HCT116 (cell line): Measurements from ENCODE around the gene TMEM154. TPM values are rescaled to one million over a fixed set of nuclear protein-coding genes. Genes with fewer than 3 reads are reported as not detected.

ENCODE experiments used
- ATAC-seq: fragments of 200-7000 bp; cut with Tn5 transposase; 2 replicates; pipeline ENCODE4 v1.9.1; 2020; ENCODE audit warnings: mild to moderate bottlenecking, moderate library complexity
- BruUV-seq: library from RNA; stranded (reverse); fragments of 400-500 nt; replicated peaks from 2 replicates; lab custom pipeline; 2021; lab: Mats Ljungman, UMichigan
- CTCF ChIA-PET: fragments of 300-600 bp; sonication (Branson Sonifier 250); formaldehyde crosslinking; loops from one replicate; lab custom pipeline; 2021; ENCODE audit warnings: antibody characterized with exemption; lab: Charles Lee
- POLR2A ChIA-PET: fragments of 300-600, 350-600 bp; sonication (Branson Sonifier 250); formaldehyde crosslinking; loops from one replicate; lab custom pipeline; 2021; ENCODE audit warnings: antibody characterized with exemption; lab: Charles Lee
- RAD21 ChIA-PET, 2 experiments: fragments of 300-600 bp; sonication (Branson Sonifier 250); formaldehyde crosslinking; loops; one replicate each; lab custom pipeline; 2023; ENCODE audit warnings: low total read pairs in 2 of 2; ENCODE audit not compliant: uncharacterized antibody in 2 of 2, unreplicated experiment in 2 of 2, low non-redundant PET in 1 of 2; lab: Charles Lee
- DNase-seq: peaks from one replicate; pipeline ENCODE4 v3.0.0-alpha.2; 2010; ENCODE audit warnings: low read depth, low spot score
- H2AFZ ChIP-seq: fragments of 200-600 bp; shearing (Covaris generic), sonication (generic); 2 replicates; pipeline ENCODE4 v1.6.1; 2017; ENCODE audit warnings: low read depth, mixed run types, mixed read lengths, antibody characterized with exemption, low read length; ENCODE audit not compliant: poor library complexity, severe bottlenecking
- H3K27ac ChIP-seq: 2 replicates; pipeline ENCODE4 v1.5.1; 2012; ENCODE audit warnings: low read depth, low read length
- H3K27me3 ChIP-seq: fragments of 200-600 bp; sonication (generic); 2 replicates; pipeline ENCODE4 v1.6.1; 2016; ENCODE audit warnings: mixed run types, low read length, mixed read lengths; ENCODE audit not compliant: insufficient read depth
- H3K36me3 ChIP-seq, 2 experiments: fragments of 200-500 bp in 1 of 2; fragments of 200-600 bp in 1 of 2; sonication (Bioruptor generic) in 1 of 2; sonication (generic) in 1 of 2; 2 replicates each; pipeline versions ENCODE4 v1.5.1 to v1.6.1; 2014 to 2016; ENCODE audit warnings: low read length in 2 of 2, inconsistent platforms in 1 of 2, mixed read lengths in 1 of 2, mixed run types in 1 of 2; ENCODE audit not compliant: insufficient read depth in 2 of 2, control insufficient read depth in 1 of 2
- H3K4me1 ChIP-seq, 2 experiments: fragments of 200-600 bp in 1 of 2; sonication (generic) in 1 of 2; 2 replicates each; pipeline versions ENCODE4 v1.5.1 to v1.6.1; 2012 to 2017; ENCODE audit warnings: low read length in 2 of 2, inconsistent platforms in 1 of 2, mild to moderate bottlenecking in 1 of 2, mixed read lengths in 1 of 2, mixed run types in 1 of 2, moderate library complexity in 1 of 2; ENCODE audit not compliant: insufficient read depth in 2 of 2, control insufficient read depth in 1 of 2
- H3K4me2 ChIP-seq: fragments of 200-600 bp; sonication (generic); 2 replicates; pipeline ENCODE4 v1.6.1; 2017; ENCODE audit warnings: mixed run types, low read length, mixed read lengths
- H3K4me3 ChIP-seq, 2 experiments: fragments of 200-600 bp in 1 of 2; sonication (generic) in 1 of 2; replicated peaks in 1 of 2; 2 replicates each; pipeline ENCODE4 v1.5.1; 2011 to 2016; ENCODE audit warnings: low read length in 2 of 2, control low read depth in 1 of 2, low read depth in 1 of 2, mild to moderate bottlenecking in 1 of 2, mixed read lengths in 1 of 2, mixed run types in 1 of 2
- H3K79me2 ChIP-seq: fragments of 200-600 bp; sonication (generic); 2 replicates; pipeline ENCODE4 v1.6.1; 2017; ENCODE audit warnings: mild to moderate bottlenecking, mixed run types, low read length, moderate library complexity, mixed read lengths; ENCODE audit not compliant: insufficient read depth
- H3K9ac ChIP-seq: fragments of 200-600 bp; sonication (generic); 2 replicates; pipeline ENCODE4 v1.6.1; 2016; ENCODE audit warnings: low read length, mixed read lengths
- H3K9me2 ChIP-seq: fragments of 200-600 bp; sonication (generic), shearing (Covaris generic); 2 replicates; pipeline ENCODE4 v1.6.1; 2017; ENCODE audit warnings: mixed run types, mild to moderate bottlenecking, moderate library complexity; ENCODE audit not compliant: insufficient read depth
- H3K9me3 ChIP-seq, 2 experiments: fragments of 200-500 bp in 1 of 2; fragments of 200-600 bp in 1 of 2; sonication (Bioruptor generic) in 1 of 2; sonication (generic) in 1 of 2; 2 replicates each; pipeline ENCODE4 v1.6.1; 2014 to 2017; ENCODE audit warnings: low read length in 2 of 2, mixed read lengths in 2 of 2, inconsistent platforms in 1 of 2, low read depth in 1 of 2, mild to moderate bottlenecking in 1 of 2, mixed run types in 1 of 2, moderate library complexity in 1 of 2; ENCODE audit not compliant: control insufficient read depth in 1 of 2, insufficient read depth in 1 of 2
- H4K20me1 ChIP-seq: fragments of 200-600 bp; sonication (generic), shearing (Covaris generic); 2 replicates; pipeline ENCODE4 v1.6.1; 2017; ENCODE audit warnings: mixed run types, mild to moderate bottlenecking, moderate library complexity; ENCODE audit not compliant: insufficient read depth
- CEBPB ChIP-seq: IDR thresholded peaks from 2 replicates; pipeline ENCODE4 v1.6.1; 2012; ENCODE audit warnings: low read depth
- ELF1 ChIP-seq: IDR thresholded peaks from 2 replicates; pipeline ENCODE4 v1.6.1; 2012; ENCODE audit warnings: low read depth, borderline replicate concordance
- EZH2phosphoT487 ChIP-seq: fragments of 200-600 bp; IDR thresholded peaks from 2 replicates; pipeline ENCODE4 v1.6.1; 2018; ENCODE audit warnings: antibody characterized with exemption, borderline replicate concordance
- FOSL1 ChIP-seq: IDR thresholded peaks from 2 replicates; pipeline ENCODE4 v1.6.1; 2012; ENCODE audit warnings: low read depth
- SIN3A ChIP-seq: IDR thresholded peaks from 2 replicates; pipeline ENCODE4 v1.6.1; 2012; ENCODE audit warnings: low read depth
- SP1 ChIP-seq: IDR thresholded peaks from 2 replicates; pipeline ENCODE4 v1.6.1; 2012; ENCODE audit warnings: low read depth
- SRF ChIP-seq: IDR thresholded peaks from 2 replicates; pipeline ENCODE4 v1.6.1; 2012; ENCODE audit warnings: low read depth
- YY1 ChIP-seq: IDR thresholded peaks from 2 replicates; pipeline ENCODE4 v1.6.1; 2011; ENCODE audit warnings: low read length, low read depth, moderate library complexity, mild to moderate bottlenecking; ENCODE audit not compliant: insufficient replicate concordance; ENCODE audit errors: extremely low read depth
- ZNF274 ChIP-seq: fragments of 200-500 bp; sonication (Bioruptor generic); IDR thresholded peaks from 2 replicates; pipeline ENCODE4 v1.6.1; 2014; ENCODE audit warnings: mild to moderate bottlenecking, low read depth, low read length, inconsistent platforms
- intact Hi-C: fragments of 100-400 bp; cut with micrococcal nuclease; formaldehyde crosslinking; loops from 2 replicates; pipeline ENCODE4 v1.10.0; 2022
- total RNA-seq: library from RNA; stranded (reverse); gene quantifications from one replicate; pipeline ENCODE4 v1.2.1, GENCODE V29; 2021; ENCODE audit not compliant: unreplicated experiment
- TF ChIP-seq, protein P1 (sequence below): IDR thresholded peaks from 2 replicates; pipeline ENCODE4 v1.6.1; 2012; ENCODE audit warnings: low read depth
- TF ChIP-seq, protein P2 (sequence below): IDR thresholded peaks from 2 replicates; pipeline ENCODE4 v1.6.1; 2012

The TMEM154 gene
- total RNA-seq, 1 experiment from 2014 or later, result 2.4 TPM

DNA sequence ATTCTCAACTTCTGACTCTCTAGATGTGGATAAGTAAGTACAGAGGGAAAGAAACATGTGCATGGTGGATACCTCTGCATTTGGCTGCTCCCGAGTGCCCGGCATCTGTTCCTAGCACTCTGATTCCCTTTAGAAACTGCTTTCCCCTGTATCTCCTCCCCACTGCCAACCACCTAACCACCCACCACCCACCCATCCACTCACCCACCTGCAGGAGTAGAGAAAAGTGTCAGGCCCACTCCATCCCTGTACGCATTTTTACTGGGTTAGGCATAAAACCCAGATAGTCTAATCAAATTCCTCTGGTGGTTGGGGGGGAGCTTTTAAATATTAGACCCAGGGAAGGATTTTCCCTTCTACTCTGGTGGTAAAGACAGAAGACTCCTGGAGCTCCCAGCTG lies 63.0 kb downstream of the TMEM154 start:
- Histone ChIP-seq H3K4me3 (no peak overlapping the region), H3K9me2 (no peaks in the 10 kb centered on the region), H3K27ac (no peak overlapping the region), H3K4me1 (peaks cover 0 to 13% of the 10 kb centered on the region in 2 experiments; a peak in 1 of 4 replicates), H4K20me1 (no peaks in the 10 kb centered on the region), H3K4me2 (no peak overlapping the region), H2AFZ (no peak overlapping the region), H3K36me3 (no peaks in the 10 kb centered on the region), H3K9me3 (no peaks in the 10 kb centered on the region), H3K27me3 (no peaks in the 10 kb centered on the region), H3K79me2 (no peaks in the 10 kb centered on the region), H3K9ac (no peak overlapping the region)
- BruUV-seq, result no TSS peak
- ATAC-seq, result no peak
- ChIA-PET RAD21 (no interaction called here), POLR2A (no interaction called here), CTCF (no interaction called here)
- no peak for DNase-seq
- intact Hi-C loops, result no loop called here
- no peak for TF ChIP-seq FOSL1
- no peak for TF ChIP-seq ELF1
- no peak for TF ChIP-seq EZH2phosphoT487
- no peak for TF ChIP-seq SIN3A
- TF ChIP-seq, protein P1, sequence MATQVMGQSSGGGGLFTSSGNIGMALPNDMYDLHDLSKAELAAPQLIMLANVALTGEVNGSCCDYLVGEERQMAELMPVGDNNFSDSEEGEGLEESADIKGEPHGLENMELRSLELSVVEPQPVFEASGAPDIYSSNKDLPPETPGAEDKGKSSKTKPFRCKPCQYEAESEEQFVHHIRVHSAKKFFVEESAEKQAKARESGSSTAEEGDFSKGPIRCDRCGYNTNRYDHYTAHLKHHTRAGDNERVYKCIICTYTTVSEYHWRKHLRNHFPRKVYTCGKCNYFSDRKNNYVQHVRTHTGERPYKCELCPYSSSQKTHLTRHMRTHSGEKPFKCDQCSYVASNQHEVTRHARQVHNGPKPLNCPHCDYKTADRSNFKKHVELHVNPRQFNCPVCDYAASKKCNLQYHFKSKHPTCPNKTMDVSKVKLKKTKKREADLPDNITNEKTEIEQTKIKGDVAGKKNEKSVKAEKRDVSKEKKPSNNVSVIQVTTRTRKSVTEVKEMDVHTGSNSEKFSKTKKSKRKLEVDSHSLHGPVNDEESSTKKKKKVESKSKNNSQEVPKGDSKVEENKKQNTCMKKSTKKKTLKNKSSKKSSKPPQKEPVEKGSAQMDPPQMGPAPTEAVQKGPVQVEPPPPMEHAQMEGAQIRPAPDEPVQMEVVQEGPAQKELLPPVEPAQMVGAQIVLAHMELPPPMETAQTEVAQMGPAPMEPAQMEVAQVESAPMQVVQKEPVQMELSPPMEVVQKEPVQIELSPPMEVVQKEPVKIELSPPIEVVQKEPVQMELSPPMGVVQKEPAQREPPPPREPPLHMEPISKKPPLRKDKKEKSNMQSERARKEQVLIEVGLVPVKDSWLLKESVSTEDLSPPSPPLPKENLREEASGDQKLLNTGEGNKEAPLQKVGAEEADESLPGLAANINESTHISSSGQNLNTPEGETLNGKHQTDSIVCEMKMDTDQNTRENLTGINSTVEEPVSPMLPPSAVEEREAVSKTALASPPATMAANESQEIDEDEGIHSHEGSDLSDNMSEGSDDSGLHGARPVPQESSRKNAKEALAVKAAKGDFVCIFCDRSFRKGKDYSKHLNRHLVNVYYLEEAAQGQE, result no peak
- TF ChIP-seq CEBPB, result no peak
- no peak for TF ChIP-seq SP1
- no peak for TF ChIP-seq SRF
- TF ChIP-seq, protein P2, sequence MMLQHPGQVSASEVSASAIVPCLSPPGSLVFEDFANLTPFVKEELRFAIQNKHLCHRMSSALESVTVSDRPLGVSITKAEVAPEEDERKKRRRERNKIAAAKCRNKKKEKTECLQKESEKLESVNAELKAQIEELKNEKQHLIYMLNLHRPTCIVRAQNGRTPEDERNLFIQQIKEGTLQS, result no peak
- no peak for TF ChIP-seq ZNF274
- no peak for TF ChIP-seq YY1
